Measurements from ENCODE around the gene SMCO4. TPM values are rescaled to one million over a fixed set of nuclear protein-coding genes. Genes with fewer than 3 reads are reported as not detected.

The SMCO4 gene
- total RNA-seq, 3 donors from 2014 or later, result 9.3 to 12.0 (median 11.9) TPM

DNA sequence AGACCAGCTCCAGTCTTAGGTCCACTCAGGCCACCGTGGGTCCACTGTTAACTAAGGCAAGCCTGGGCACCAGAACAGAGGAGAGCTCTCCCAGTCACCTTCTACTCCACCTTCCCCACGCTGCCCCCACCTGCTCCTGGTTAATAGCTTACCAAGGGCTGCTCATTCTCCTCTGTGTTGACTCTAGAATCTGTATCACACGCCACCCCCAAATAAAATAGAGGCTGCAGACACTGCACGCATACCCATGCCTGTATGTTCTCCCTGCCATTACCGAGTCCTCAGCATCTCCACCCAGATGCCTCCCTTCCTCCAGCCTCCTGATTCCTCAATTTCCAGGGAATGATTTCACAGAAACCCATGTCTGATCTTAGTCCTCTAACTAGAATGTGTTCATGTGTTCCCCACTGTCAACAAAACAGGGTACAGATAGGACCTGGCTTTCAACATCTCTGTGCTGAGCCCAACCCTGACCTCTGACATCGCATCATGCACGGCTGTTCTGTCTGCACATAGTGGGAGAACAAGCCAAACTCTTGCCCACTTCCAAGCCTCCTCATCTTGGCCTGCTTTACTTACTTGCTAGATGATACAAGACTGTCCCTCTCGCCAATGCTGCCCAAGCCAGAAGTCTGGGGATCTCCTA, 49.8 kb downstream of the SMCO4 start:
- Mint-ChIP-seq H3K9me3 (no peaks in the 10 kb centered on the region), H3K4me3 (no peak overlapping the region), H3K4me1 (ENCODE audit: low read depth) (no peaks in the 10 kb centered on the region), H3K36me3 (ENCODE audit: insufficient read depth) (no peaks in the 10 kb centered on the region), H3K27me3 (ENCODE audit: low read depth) (no peaks in the 10 kb centered on the region)
- no peak for ATAC-seq
- DNase-seq, result no peak

GRCh38 chr11:93492464-93493251, 50.5 kb downstream of the SMCO4 start:
- Mint-ChIP-seq H3K9me3 (no peaks in the 10 kb centered on the region), H3K4me3 (no peak overlapping the region), H3K27me3 (ENCODE audit: low read depth) (no peaks in the 10 kb centered on the region), H3K36me3 (ENCODE audit: insufficient read depth) (no peaks in the 10 kb centered on the region), H3K4me1 (ENCODE audit: low read depth) (no peaks in the 10 kb centered on the region)
- DNase-seq (no peak), ATAC-seq (no peak)

GRCh38 chr11:93491973-93492372, 51.2 kb downstream of the SMCO4 start:
- Mint-ChIP-seq H3K9me3 (no peaks in the 10 kb centered on the region), H3K36me3 (ENCODE audit: insufficient read depth) (no peaks in the 10 kb centered on the region), H3K4me3 (no peak overlapping the region), H3K27me3 (ENCODE audit: low read depth) (no peaks in the 10 kb centered on the region), H3K4me1 (ENCODE audit: low read depth) (no peaks in the 10 kb centered on the region)
- ATAC-seq (no peak), DNase-seq (no peak)

DNA sequence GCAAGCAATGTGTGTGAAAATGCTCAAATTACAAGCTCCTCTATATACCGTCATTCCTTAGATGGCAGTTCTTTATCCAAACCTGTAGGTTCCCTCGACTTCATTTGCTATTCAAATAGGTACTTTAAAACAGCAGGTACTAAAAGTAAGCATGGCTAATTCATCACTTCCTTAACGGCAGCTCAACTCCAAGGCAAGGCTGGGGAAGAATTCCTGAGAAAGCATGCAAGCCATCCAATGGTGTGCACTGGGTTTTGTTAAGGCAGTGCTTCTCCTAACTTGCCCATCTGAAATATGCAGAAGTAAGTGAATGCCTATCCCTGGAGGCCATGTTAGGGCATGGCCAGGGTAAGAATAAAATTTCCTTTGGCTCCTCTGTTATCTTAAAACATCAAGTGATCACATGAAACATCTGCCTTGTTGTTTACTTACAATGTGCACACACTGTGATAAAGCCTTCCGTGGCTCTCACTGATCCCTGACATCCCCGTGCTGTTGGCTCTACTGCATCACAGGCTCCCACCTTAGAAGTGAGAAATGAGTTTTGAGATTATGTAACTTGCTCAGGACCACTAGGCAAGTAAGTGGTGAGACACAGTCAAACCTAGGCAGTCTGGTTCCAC, 52.1 kb downstream of the SMCO4 start:
- Mint-ChIP-seq H3K4me1 (ENCODE audit: low read depth) (no peaks in the 10 kb centered on the region), H3K9me3 (no peaks in the 10 kb centered on the region), H3K4me3 (no peak overlapping the region), H3K36me3 (ENCODE audit: insufficient read depth) (no peaks in the 10 kb centered on the region), H3K27me3 (ENCODE audit: low read depth) (no peaks in the 10 kb centered on the region)
- ATAC-seq (no peak), DNase-seq (no peak)

DNA sequence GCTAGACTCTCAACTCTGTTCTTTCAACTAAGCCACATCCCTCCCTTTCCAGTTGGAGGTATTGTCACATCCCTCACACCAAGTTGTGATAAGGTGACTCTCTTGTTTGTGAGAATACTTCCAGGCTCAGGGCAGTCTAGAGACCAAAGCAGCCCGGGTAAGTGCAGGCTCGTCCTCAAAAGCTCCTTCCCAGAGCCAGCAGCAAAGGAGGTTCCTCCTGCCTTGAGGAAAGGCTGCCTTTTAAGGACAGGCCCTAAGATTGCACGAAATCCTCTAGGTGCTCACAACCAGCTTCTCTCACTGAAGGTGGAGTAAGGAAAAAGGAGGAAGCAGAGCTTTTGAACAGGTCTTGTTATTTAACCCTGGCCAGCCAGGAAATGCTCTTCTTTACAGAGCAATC, 53.4 kb downstream of the SMCO4 start:
- ATAC-seq, result no peak
- no peaks in the 10 kb centered on the region for H3K27me3 Mint-ChIP-seq (ENCODE audit: low read depth)
- no peaks in the 10 kb centered on the region for H3K4me1 Mint-ChIP-seq (ENCODE audit: low read depth)
- H3K4me3 Mint-ChIP-seq, result no peak overlapping the region
- no peaks in the 10 kb centered on the region for H3K36me3 Mint-ChIP-seq (ENCODE audit: insufficient read depth)
- H3K9me3 Mint-ChIP-seq, result no peaks in the 10 kb centered on the region
- DNase-seq, result no peak

- ATAC-seq (no peak), DNase-seq (no peak)
- Mint-ChIP-seq H3K36me3 (ENCODE audit: insufficient read depth) (no peaks in the 10 kb centered on the region), H3K27me3 (ENCODE audit: low read depth) (no peaks in the 10 kb centered on the region), H3K9me3 (no peaks in the 10 kb centered on the region), H3K4me1 (ENCODE audit: low read depth) (no peaks in the 10 kb centered on the region), H3K4me3 (no peak overlapping the region)
These were observed 56.1 kb downstream of the SMCO4 start for GRCh38 chr11:93487032-93487483.

GRCh38 chr11:93485983-93486382, 57.2 kb downstream of the SMCO4 start:
- Mint-ChIP-seq H3K4me3 (no peak overlapping the region), H3K9me3 (no peaks in the 10 kb centered on the region), H3K27me3 (ENCODE audit: low read depth) (no peaks in the 10 kb centered on the region), H3K4me1 (ENCODE audit: low read depth) (no peaks in the 10 kb centered on the region), H3K36me3 (ENCODE audit: insufficient read depth) (no peaks in the 10 kb centered on the region)
- no peak for DNase-seq
- no peak for ATAC-seq

DNA sequence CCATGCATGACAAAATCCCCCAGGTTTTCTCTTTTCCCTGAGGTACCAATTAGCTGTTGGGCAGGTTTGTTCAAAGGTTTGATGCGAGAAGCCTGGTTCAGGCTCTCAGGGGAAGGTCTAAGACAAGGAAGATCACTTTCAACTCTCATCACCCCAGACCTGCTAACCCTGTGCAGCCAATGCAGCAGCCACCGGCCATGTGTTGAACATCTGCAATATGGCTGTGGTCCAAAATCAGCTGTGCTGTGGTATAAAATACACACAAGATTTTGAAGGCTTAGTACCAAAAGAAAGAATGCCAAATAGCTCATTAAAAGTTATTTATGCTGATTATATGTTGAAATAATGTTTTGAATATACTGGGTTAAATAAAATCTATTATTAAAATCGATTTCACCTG, 58.5 kb downstream of the SMCO4 start:
- ATAC-seq (no peak), DNase-seq (no peak)
- Mint-ChIP-seq H3K9me3 (no peaks in the 10 kb centered on the region), H3K4me3 (no peak overlapping the region), H3K4me1 (ENCODE audit: low read depth) (no peaks in the 10 kb centered on the region), H3K36me3 (ENCODE audit: insufficient read depth) (no peaks in the 10 kb centered on the region), H3K27me3 (ENCODE audit: low read depth) (no peaks in the 10 kb centered on the region)

GRCh38 chr11:93482556-93482955, 60.6 kb downstream of the SMCO4 start:
- DNase-seq (no peak), ATAC-seq (no peak)
- H3K4me1 Mint-ChIP-seq (ENCODE audit: low read depth), result no peaks in the 10 kb centered on the region
- no peaks in the 10 kb centered on the region for H3K36me3 Mint-ChIP-seq (ENCODE audit: insufficient read depth)
- no peaks in the 10 kb centered on the region for H3K27me3 Mint-ChIP-seq (ENCODE audit: low read depth)
- H3K9me3 Mint-ChIP-seq, result no peaks in the 10 kb centered on the region
- no peak overlapping the region for H3K4me3 Mint-ChIP-seq

DNA sequence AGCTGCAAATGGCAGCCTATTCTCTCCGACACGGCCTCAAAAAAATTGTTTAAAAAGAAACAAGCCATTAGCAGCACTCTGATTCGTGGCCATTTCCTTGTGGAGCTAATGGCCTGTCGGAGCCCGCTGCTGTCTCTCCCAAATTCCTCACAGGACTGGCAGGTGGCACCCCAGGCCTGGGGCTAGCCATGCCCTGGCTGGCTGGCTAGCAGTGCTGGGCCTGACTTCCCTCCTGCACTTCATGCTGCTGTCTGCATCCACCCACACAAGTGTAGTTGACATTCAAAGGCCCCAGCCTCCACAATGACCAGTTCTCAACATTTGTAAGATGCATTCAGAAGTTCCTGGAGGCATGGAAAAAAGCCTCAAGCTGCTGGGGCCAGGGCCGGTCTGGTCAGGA, 61.5 kb downstream of the SMCO4 start:
- Mint-ChIP-seq H3K4me1 (ENCODE audit: low read depth) (no peaks in the 10 kb centered on the region), H3K4me3 (no peak overlapping the region), H3K9me3 (no peaks in the 10 kb centered on the region), H3K36me3 (ENCODE audit: insufficient read depth) (no peaks in the 10 kb centered on the region), H3K27me3 (ENCODE audit: low read depth) (no peaks in the 10 kb centered on the region)
- ATAC-seq (no peak), DNase-seq (no peak)

GRCh38 chr11:93481279-93481678, 61.9 kb downstream of the SMCO4 start:
- H3K4me1 Mint-ChIP-seq (ENCODE audit: low read depth), result no peaks in the 10 kb centered on the region
- H3K36me3 Mint-ChIP-seq (ENCODE audit: insufficient read depth), result no peaks in the 10 kb centered on the region
- ATAC-seq (no peak), DNase-seq (no peak)
- no peaks in the 10 kb centered on the region for H3K9me3 Mint-ChIP-seq
- H3K27me3 Mint-ChIP-seq (ENCODE audit: low read depth), result no peaks in the 10 kb centered on the region
- no peak overlapping the region for H3K4me3 Mint-ChIP-seq

DNA sequence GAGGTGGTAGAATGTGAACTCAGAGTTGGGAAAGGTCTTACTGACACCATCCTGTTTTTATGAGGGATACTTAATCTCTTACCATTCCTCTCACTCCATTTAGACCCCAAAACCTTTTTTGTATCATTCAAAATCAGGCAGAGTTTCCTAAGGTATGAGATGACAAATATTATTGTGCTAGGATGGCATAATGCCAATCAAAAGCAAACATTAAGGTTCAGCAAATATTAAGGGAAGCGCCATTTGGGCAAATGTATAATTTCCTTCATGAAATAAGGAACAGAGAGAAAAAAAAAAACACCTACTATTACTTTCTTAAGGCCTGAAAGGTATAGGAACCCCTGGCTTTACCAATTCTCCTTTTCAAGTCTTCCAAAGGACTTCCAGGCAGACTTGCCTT, 62.4 kb downstream of the SMCO4 start:
- no peaks in the 10 kb centered on the region for H3K36me3 Mint-ChIP-seq (ENCODE audit: insufficient read depth)
- ATAC-seq, result no peak

GRCh38 chr11:93480256-93480655, 62.9 kb downstream of the SMCO4 start:
- no peaks in the 10 kb centered on the region for H3K27me3 Mint-ChIP-seq (ENCODE audit: low read depth)
- no peak for ATAC-seq
- no peak for DNase-seq
- no peaks in the 10 kb centered on the region for H3K9me3 Mint-ChIP-seq
- H3K4me3 Mint-ChIP-seq, result no peak overlapping the region
- no peaks in the 10 kb centered on the region for H3K36me3 Mint-ChIP-seq (ENCODE audit: insufficient read depth)
- no peaks in the 10 kb centered on the region for H3K4me1 Mint-ChIP-seq (ENCODE audit: low read depth)

More for the DNA sequence above, 62.4 kb downstream of the SMCO4 start:
- no peak for DNase-seq
- no peaks in the 10 kb centered on the region for H3K27me3 Mint-ChIP-seq (ENCODE audit: low read depth)
- H3K4me3 Mint-ChIP-seq, result no peak overlapping the region
- H3K4me1 Mint-ChIP-seq (ENCODE audit: low read depth), result no peaks in the 10 kb centered on the region
- no peaks in the 10 kb centered on the region for H3K9me3 Mint-ChIP-seq

DNA sequence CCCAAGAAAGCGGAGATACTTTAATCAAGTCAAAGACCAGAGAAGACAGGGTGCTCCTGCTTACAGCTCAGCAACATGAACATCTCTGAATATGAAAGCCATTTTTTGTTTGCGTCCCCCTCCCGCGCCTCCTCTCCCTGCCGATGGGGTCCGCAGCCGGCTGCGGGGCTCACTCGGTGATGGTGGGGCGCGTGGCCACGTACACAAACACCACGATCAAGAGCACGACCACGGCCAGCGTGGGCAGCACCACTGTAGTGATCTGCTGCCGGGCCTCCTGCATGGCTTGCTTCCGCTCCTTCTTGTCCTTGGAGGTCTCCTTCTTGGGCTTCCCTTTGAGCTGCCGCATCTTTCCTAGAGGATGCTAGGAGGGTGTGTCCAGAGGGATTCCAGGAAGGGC, 64.3 kb downstream of the SMCO4 start:
- no peaks in the 10 kb centered on the region for H3K4me1 Mint-ChIP-seq (ENCODE audit: low read depth)
- DNase-seq (no peak), ATAC-seq (no peak)
- no peaks in the 10 kb centered on the region for H3K36me3 Mint-ChIP-seq (ENCODE audit: insufficient read depth)
- no peaks in the 10 kb centered on the region for H3K27me3 Mint-ChIP-seq (ENCODE audit: low read depth)
- H3K9me3 Mint-ChIP-seq, result no peaks in the 10 kb centered on the region
- H3K4me3 Mint-ChIP-seq, result no peak overlapping the region

Measured in activated T-cell treated with anti-CD3 and anti-CD28 coated beads, Interleukin-2, amount 50 U/mL, for 4 hours (primary cell).